OCI-LY7 (cell line): ENCODE data around the gene PLEKHH3.
"Not testable (repeated sequence)": the region's sequence is repeated elsewhere in the genome, so short reads cannot be mapped to it uniquely, and the experiment has no call there.

Experiments used
- CTCF ChIP-seq: fragments of 200-600 bp; sonication (generic); conservative IDR thresholded peaks from 2 replicates; pipeline ENCODE4 v1.5.1; 2014; ENCODE audit warnings: mild to moderate bottlenecking, antibody characterized with exemption, low read length, moderate library complexity, mixed read lengths
- EZH2phosphoT487 ChIP-seq: fragments of 200-600 bp; sonication (generic); IDR thresholded peaks from 2 replicates; pipeline ENCODE4 v1.6.1; 2018; ENCODE audit warnings: low read depth, borderline replicate concordance, mild to moderate bottlenecking, mixed run types, antibody characterized with exemption, low read length, moderate library complexity, mixed read lengths

- not testable (repeated sequence) for TF ChIP-seq CTCF, EZH2phosphoT487
Observed at GRCh38 chr17:42666126-42666525, 10.7 kb downstream of the PLEKHH3 start.
